K562 (cell line): ENCODE data around the gene INPP5D. TPM values are rescaled to one million over a fixed set of nuclear protein-coding genes. Genes with fewer than 3 reads are reported as not detected.

ENCODE experiments used
- ATAC-seq: fragments of 200-7000 bp; cut with Tn5 transposase; 3 replicates; pipeline ENCODE4 v1.9.1; 2020; ENCODE audit warnings: moderate library complexity
- BruUV-seq: library from RNA; stranded (reverse); fragments of 400-500 nt; replicated peaks from 2 replicates; lab custom pipeline; 2021; lab: Mats Ljungman, UMichigan
- CTCF ChIA-PET: fragments of 300-600 bp; formaldehyde crosslinking; extraction: SDS; loops from one replicate; lab custom pipeline; 2021; ENCODE audit warnings: low intra/inter-chr PET ratio; lab: Yijun Ruan, JAX
- POLR2A ChIA-PET: fragments of 300-600, 350-650 bp; sonication (Branson Sonifier 250); formaldehyde crosslinking; extraction: SDS; loops from one replicate; lab custom pipeline; 2021; ENCODE audit warnings: antibody characterized with exemption, inconsistent platforms; lab: Yijun Ruan, JAX
- DNase-seq, 4 experiments: peaks; one replicate each; pipeline versions ENCODE4 v3.0.0 to v3.0.0-alpha.2; 2011 to 2018; ENCODE audit warnings: low spot score in 3 of 4, mixed read lengths in 3 of 4; ENCODE audit errors: extremely low read depth in 1 of 4
- FAIRE-seq: peaks from 2 replicates; lab custom pipeline; 2011; peaks lifted over from hg19 to GRCh38; lab: Jason Lieb, UNC
- H2AFZ ChIP-seq: 2 replicates; pipeline ENCODE4 v1.6.0; 2011; ENCODE audit warnings: low read depth, low read length, control low read depth, inconsistent platforms
- H3K27ac ChIP-seq: fragments of 200-600 bp; 3 replicates; pipeline ENCODE4 v1.8.0; 2011; ENCODE audit warnings: low read depth, mild to moderate bottlenecking, control low read depth, inconsistent platforms, low read length, moderate library complexity, mixed read lengths; ENCODE audit errors: extremely low read depth
- H3K27me3 ChIP-seq, 2 experiments: fragments of 300-600 bp in 1 of 2; 2 replicates in 1 of 2; 3 replicates in 1 of 2; pipeline versions ENCODE4 v1.6.0 to v1.8.0; 2011; ENCODE audit warnings: inconsistent platforms in 2 of 2, low read length in 2 of 2, mild to moderate bottlenecking in 1 of 2, mixed read lengths in 1 of 2, moderate library complexity in 1 of 2; ENCODE audit not compliant: control insufficient read depth in 2 of 2, insufficient read depth in 2 of 2
- H3K36me3 ChIP-seq: fragments of 300-600 bp; 3 replicates; pipeline ENCODE4 v1.8.0; 2011; ENCODE audit warnings: mild to moderate bottlenecking, low read length, inconsistent platforms; ENCODE audit not compliant: control insufficient read depth, insufficient read depth
- H3K4me1 ChIP-seq, 2 experiments: fragments of 200-600 bp in 1 of 2; replicated peaks in 1 of 2; 2 replicates in 1 of 2; 3 replicates in 1 of 2; pipeline versions ENCODE4 v1.5.1 to v1.8.0; 2011; ENCODE audit warnings: inconsistent platforms in 2 of 2, low read length in 2 of 2, mild to moderate bottlenecking in 1 of 2, mixed read lengths in 1 of 2, moderate library complexity in 1 of 2; ENCODE audit not compliant: control insufficient read depth in 2 of 2, insufficient read depth in 2 of 2
- H3K4me2 ChIP-seq: 2 replicates; pipeline ENCODE4 v1.6.1; 2011; ENCODE audit warnings: low read length, control low read depth, inconsistent platforms, mixed read lengths; ENCODE audit not compliant: insufficient read depth
- H3K4me3 ChIP-seq: fragments of 200-600 bp; sonication (generic), shearing (Covaris generic); 2 replicates; pipeline ENCODE4 v1.5.1; 2016; ENCODE audit warnings: control low read depth, inconsistent platforms
- H3K79me2 ChIP-seq: fragments of 200-600 bp; 3 replicates; pipeline ENCODE4 v1.8.0; 2011; ENCODE audit warnings: low read length, inconsistent platforms; ENCODE audit not compliant: control insufficient read depth, insufficient read depth
- H3K9ac ChIP-seq, 2 experiments: 2 replicates each; pipeline versions ENCODE4 v1.6.0 to v1.6.1; 2011; ENCODE audit warnings: low read depth in 2 of 2, low read length in 2 of 2, control low read depth in 1 of 2, inconsistent platforms in 1 of 2, mild to moderate bottlenecking in 1 of 2, mixed read lengths in 1 of 2; ENCODE audit not compliant: insufficient read depth in 1 of 2
- H3K9me1 ChIP-seq: one replicate; pipeline ENCODE4 v1.6.0; 2011; ENCODE audit warnings: inconsistent platforms, mild to moderate bottlenecking, low read length, moderate library complexity; ENCODE audit not compliant: control insufficient read depth, insufficient read depth
- H3K9me3 ChIP-seq: replicated peaks from 2 replicates; pipeline ENCODE4 v1.5.1; 2011; ENCODE audit warnings: low read depth, low read length, inconsistent platforms; ENCODE audit not compliant: control insufficient read depth, insufficient read depth
- H4K20me1 ChIP-seq: replicated peaks from 2 replicates; pipeline ENCODE4 v1.6.1; 2011; ENCODE audit warnings: low read length, inconsistent platforms, mixed read lengths; ENCODE audit not compliant: control insufficient read depth, insufficient read depth
- CREB1 ChIP-seq, 2 experiments: sonication (generic) in 1 of 2; formaldehyde crosslinking in 1 of 2; IDR thresholded peaks; 2 replicates each; pipeline versions ENCODE4 v1.6.1 to v1.8.0; 2012 to 2022; ENCODE audit warnings: inconsistent platforms in 1 of 2, mild to moderate bottlenecking in 1 of 2, missing genetic modification reagents in 1 of 2, moderate library complexity in 1 of 2
- FOXA3 ChIP-seq, 2 experiments: fragments of 450-650 bp in 1 of 2; sonication (generic) in 1 of 2; formaldehyde crosslinking; IDR thresholded peaks in 1 of 2; conservative IDR thresholded peaks in 1 of 2; 2 replicates each; pipeline versions ENCODE4 v1.4.0 to v1.8.0; 2020 to 2022; ENCODE audit warnings: mild to moderate bottlenecking in 2 of 2, missing genetic modification reagents in 1 of 2
- HDAC8 ChIP-seq: fragments of 450-650 bp; IDR thresholded peaks from 2 replicates; pipeline ENCODE4 v1.6.1; 2016; ENCODE audit warnings: mild to moderate bottlenecking, missing genetic modification characterization, moderate library complexity, missing compliant biosample characterization
- NKRF ChIP-seq: fragments of 450-650 bp; IDR thresholded peaks from 2 replicates; pipeline ENCODE4 v1.6.1; 2016; ENCODE audit warnings: borderline replicate concordance
- POLR2AphosphoS5 ChIP-seq: IDR thresholded peaks from 2 replicates; pipeline ENCODE4 v1.6.1; 2011; ENCODE audit warnings: mild to moderate bottlenecking, low read depth, low read length, moderate library complexity; ENCODE audit not compliant: control insufficient read depth, insufficient read depth
- ZNF224 ChIP-seq: sonication (generic); formaldehyde crosslinking; IDR thresholded peaks from 2 replicates; pipeline ENCODE4 v1.8.0; 2022; ENCODE audit warnings: mild to moderate bottlenecking, missing genetic modification reagents
- ZNF639 ChIP-seq, 2 experiments: fragments of 200-800 bp in 1 of 2; sonication (Bioruptor generic) in 1 of 2; sonication (generic) in 1 of 2; formaldehyde crosslinking in 1 of 2; IDR thresholded peaks in 1 of 2; conservative IDR thresholded peaks in 1 of 2; 2 replicates each; pipeline versions ENCODE4 v1.5.0 to v1.6.1; 2016 to 2020; ENCODE audit warnings: missing compliant biosample characterization in 1 of 2, missing genetic modification characterization in 1 of 2, missing genetic modification reagents in 1 of 2
- WGBS: fragments of 100-300 bp; shearing (Covaris generic); methylation state at CpG from one replicate; pipeline ENCODE4 v1.1.6; 2016; ENCODE audit warnings: low coverage, mixed read lengths; ENCODE audit not compliant: insufficient coverage; ENCODE audit errors: missing lambda C conversion rate; 5-methylcytosine and 5-hydroxymethylcytosine counted together
- in situ Hi-C: fragments of 300-500 bp; cut with MboI; formaldehyde crosslinking; loops from 4 replicates; pipeline ENCODE4 v1.15.0; 2018; ENCODE audit warnings: inconsistent platforms, mixed read lengths
- intact Hi-C: fragments of 100-400 bp; cut with micrococcal nuclease; formaldehyde crosslinking; loops from 2 replicates; pipeline ENCODE4 v1.14.2; 2022
- polyA plus RNA-seq, 8 experiments: library from polyadenylated mRNA; depleted of rRNA in 4 of 8; stranded (reverse) in 5 of 8; unstranded in 3 of 8; fragments of >200 nt; fragmentation: Nextera tagmentation in 2 of 8; fragmentation: Illumina TruSeq in 1 of 8; extraction: Ambion mirVana in 2 of 8; extraction: Trizol in 1 of 8; gene quantifications; 2 replicates each; pipeline versions ENCODE4 v1.2.1 to v1.2.3, GENCODE V29; 2011 to 2014; ENCODE audit warnings: inconsistent platforms in 1 of 8, missing spikeins in 1 of 8
- total RNA-seq, 7 experiments: library from RNA; depleted of rRNA in 6 of 7; stranded (reverse); fragments of >200 nt in 6 of 7; fragmentation: Illumina TruSeq in 2 of 7; extraction: Trizol in 2 of 7; gene quantifications; 2 replicates each; pipeline versions ENCODE4 v1.2.1 to v1.2.3, GENCODE V29; 2011 to 2021; ENCODE audit warnings: low replicate concordance in 1 of 7

Gene INPP5D
- total and polyA plus RNA-seq, 9 of the 15 experiments (the other 6 are each of a cell fraction or from before 2014, with no cell fraction given), result 0.55 to 6.2 (median 2.2) TPM

- Histone ChIP-seq H4K20me1 (no peaks in the 10 kb centered on the region), H3K4me2 (no peak overlapping the region), H3K27me3 (no peaks in the 10 kb centered on the region)
- POLR2A ChIA-PET, result no interaction called here
- TF ChIP-seq CREB1 (IDR thresholded peaks at IDR 0.05) (no peak), CREB1 (CRISPR knock-in tag; IDR thresholded peaks at IDR 0.05) (no peak), ZNF639 (CRISPR knock-in tag; conservative IDR thresholded peaks at IDR 0.05 in 1 of 2, IDR thresholded peaks at IDR 0.05 in 1 of 2) (no peak), HDAC8 (no peak), NKRF (no peak), ZNF224 (CRISPR knock-in tag) (no peak), FOXA3 (CRISPR knock-in tag; conservative IDR thresholded peaks at IDR 0.05 in 1 of 2, IDR thresholded peaks at IDR 0.05 in 1 of 2) (no peak), POLR2AphosphoS5 (no peak)
- TF ChIP-seq, all 486 proteins: peak for 0
- Histone ChIP-seq H3K27ac (no peak overlapping the region), H3K9me3 (peaks cover 12% of the 10 kb centered on the region), H2AFZ (0 out of 2 replicates have a peak overlapping the region, but pooled peaks have one; percentile 45), H3K4me3 (no peak overlapping the region), H3K36me3 (no peaks in the 10 kb centered on the region), H3K79me2 (peaks cover 7% of the 10 kb centered on the region), H3K4me1 (peaks cover 3 to 9% of the 10 kb centered on the region in 2 experiments; a peak in 4 of 5 replicates), H3K9me1 (no peaks in the 10 kb centered on the region), H3K9ac (no peak overlapping the region)
- DNase-seq (no peak), ATAC-seq (no peak), FAIRE-seq (no peak)
- intact Hi-C loops (loop anchor here (10.0 kb wide), 1 partner anchor 72 kb away; no protein-coding TSS in a partner anchor), in situ Hi-C loops (no loop called here)
- CTCF ChIA-PET, result no interaction called here
- 74% methylated on average over 2 of the region's 2 CpGs for WGBS
- BruUV-seq, result no TSS peak
Observed at GRCh38 chr2:233247116-233247515, 187.0 kb downstream of the INPP5D start.
